ENCODE data around the gene FAM221B.

- TF ChIP-seq CTCF (conservative IDR thresholded peaks at IDR 0.05; ENCODE audit: low read depth, low read length) (no peak), EZH2 (IDR thresholded peaks at IDR 0.05; ENCODE audit: borderline replicate concordance, low read depth, low read length, poor library complexity, severe bottlenecking) (no peak)
These were observed 22.4 kb downstream of the FAM221B start for GRCh38 chr9:35806101-35806500.
